GM15510 (cell line): ENCODE data around the gene ZNF384.
A peak's percentile ranks its signal among the peaks of the same experiment; 100 is the strongest.

Experiments
- POLR2A ChIP-seq: IDR thresholded peaks from 3 replicates; pipeline ENCODE4 v1.6.1; 2011; ENCODE audit warnings: borderline replicate concordance; ENCODE audit not compliant: insufficient read length; ENCODE audit errors: extremely low read depth

ZNF384 gene

DNA sequence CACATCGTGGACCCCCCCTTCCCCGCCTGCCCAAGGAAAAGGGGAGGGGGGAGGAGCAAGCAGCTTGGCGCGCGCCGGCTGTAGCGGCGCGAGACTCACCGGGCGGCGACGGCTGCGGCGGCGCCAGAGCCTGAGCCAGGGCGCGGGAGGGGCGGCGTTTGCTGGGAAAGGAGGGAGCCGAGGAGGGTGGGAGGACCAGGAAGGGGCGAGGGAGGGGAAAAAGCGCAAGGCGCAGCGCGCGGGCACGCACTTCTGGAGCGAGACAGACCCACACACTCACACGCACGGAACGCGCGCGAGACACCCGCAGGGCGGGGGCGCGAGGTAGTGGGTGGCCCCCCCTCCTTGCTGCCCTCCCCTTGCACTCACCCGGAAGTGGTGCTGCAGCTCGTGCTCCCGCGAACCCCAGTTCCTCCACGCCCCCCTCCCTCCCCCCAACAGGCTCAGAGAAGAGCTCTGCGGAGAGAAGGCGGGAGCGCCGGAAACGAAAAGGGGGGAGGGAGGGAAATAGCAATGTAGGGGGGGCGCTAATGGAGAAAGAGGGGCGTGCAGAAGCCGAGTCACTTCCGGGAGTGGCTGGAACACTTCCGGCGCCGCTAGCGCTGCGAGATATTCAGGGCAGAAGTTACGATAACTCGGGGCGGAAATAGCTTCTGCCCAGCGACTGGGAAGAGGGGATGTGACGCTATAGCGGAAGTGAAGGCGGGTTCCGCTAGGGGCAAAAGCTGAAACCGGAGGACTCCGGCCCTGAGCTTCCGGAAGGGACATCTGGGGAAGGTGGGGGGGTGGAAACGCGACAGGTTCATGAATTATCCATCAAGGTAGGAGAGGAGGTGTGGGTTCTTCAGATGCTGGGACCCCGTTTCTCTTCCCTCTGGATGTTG, at the start of gene ZNF384:
Gene ZNF384, minus strand, starts transcription at position 377 of the 884 bp plus-strand sequence. CDS start 9,855 bp downstream, outside the sequence.
- TF ChIP-seq POLR2A = peak; percentile 67

DNA sequence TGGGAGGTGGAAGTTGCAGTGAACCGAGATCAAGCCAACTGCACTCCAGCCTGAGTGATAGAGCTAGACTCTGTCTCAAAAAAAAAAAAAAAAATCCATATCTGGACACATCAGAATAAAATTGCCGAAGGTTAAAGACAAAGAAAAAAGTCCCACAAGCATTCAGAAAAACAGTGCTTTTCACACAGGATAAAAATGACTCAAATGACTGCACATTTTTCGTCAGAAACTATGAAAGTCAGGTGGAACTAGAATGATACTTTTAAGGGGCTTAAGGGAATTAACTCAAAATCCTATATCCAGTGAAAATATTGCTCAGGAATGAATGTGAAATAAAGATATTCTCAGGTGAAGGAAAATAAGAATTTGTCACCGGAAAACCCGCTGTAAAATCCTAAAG, 47.6 kb upstream of the ZNF384 start:
- TF ChIP-seq POLR2A = no peak

DNA sequence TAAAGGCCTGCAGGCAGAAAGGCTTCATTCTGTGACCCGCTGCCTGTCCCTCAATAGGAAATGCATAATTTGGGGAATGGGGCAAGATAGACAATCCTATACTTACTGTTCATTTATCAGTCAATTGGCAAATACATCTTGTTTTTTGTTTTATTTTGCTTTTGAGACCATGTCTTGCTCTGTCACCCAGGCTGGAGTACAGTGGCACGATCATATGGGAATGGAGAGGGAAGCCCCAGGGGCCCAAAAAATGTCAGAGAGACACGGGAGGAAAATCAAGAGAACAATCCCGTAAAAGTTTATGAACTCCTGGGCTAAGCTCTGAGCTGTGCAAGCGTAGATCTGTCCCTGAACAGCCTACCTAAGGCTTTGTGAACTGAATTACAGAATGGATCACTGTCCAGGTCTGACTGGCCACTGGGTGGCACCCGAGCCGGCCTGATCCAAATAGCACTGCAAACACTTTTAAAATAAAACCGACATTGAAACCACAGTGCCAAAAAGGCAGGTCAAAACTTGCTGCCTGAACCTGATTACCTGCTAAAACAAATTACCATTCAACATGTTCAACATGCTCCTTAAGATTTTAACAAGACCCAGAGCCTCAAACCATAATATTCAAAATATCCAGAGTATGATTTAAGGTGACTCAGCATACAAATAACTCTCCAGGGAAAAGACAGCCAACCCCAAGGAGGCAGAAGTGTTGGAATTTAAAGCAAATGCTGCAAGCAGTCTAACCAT, 46.4 kb upstream of the ZNF384 start:
- TF ChIP-seq POLR2A = no peak

DNA sequence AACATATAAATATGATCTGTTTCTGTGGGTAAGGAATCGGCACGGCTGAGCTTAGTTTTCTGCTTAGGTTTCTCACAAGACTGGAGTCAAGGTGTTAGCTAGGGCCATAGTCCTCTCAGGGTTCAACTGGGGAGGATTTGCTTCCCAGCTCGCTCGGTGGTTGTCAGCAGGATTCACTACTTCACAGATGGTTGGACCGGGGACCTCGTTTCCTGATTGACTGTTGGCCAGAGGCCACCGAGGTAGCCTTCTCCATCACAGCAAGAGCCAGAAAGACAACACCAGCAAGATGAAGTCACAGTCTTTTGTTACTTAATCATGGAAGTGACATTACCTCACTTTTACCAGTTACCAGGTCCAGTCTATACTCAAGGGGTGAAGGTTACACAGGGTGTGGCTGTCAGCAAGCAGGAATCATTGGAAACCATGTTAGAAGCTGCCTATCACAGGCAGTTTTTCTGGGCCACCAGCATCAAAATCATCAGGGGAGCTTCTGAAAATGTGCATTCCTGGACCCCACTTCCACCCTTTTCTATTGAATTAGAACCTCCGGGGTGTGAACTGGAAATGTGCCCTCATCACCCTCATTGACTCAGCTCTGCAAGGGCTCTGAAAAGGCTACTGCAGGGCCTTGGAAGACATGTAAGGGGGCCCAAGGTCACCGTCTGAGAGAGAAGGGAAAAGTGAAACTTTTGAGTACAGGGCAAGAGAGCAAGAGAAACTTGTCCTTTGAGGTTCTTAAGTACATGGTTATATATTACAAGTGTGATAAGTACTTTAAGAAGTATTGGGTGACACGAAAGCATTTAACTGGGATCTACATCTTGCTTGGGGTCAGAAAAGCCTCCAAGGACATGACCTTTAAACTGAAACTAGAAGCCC, 45.6 kb upstream of the ZNF384 start:
- TF ChIP-seq POLR2A = no peak

DNA sequence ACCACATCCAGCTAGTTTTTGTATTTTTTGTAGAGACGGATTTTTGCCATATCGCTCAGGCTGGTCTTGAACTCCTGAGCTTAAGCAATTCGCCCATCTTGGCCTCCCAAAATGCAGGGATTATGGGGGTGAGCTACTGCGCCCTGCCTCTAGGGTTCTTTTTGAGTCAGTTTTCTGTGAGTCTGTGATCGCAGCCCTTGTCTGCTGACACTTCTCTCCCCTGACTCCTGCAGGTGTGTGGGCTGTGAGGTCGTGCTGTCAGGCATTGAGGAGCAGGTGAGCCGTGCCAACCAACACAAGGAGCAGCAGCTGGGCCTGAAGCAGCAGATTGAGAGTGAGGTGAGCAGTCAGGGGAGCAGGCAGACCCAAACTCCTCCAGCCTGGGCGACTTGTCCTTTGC, 41.0 kb upstream of the ZNF384 start:
- no peak for TF ChIP-seq POLR2A

DNA sequence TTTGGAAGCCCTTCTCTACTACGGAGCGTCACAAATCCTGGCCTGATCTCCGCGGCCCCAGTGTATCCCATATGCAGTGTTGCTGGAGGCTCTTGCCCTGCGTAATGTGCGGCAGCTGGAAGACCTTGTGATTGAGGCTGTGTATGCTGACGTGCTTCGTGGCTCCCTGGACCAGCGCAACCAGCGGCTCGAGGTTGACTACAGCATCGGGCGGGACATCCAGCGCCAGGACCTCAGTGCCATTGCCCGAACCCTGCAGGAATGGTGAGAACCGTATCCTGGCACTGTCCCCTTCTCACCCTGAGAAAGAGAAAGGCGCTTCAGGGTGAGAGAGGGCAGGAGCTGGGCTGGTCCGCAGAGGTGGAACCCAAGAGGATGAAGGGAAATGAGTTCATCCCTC, 40.0 kb upstream of the ZNF384 start:
- TF ChIP-seq POLR2A = no peak

DNA sequence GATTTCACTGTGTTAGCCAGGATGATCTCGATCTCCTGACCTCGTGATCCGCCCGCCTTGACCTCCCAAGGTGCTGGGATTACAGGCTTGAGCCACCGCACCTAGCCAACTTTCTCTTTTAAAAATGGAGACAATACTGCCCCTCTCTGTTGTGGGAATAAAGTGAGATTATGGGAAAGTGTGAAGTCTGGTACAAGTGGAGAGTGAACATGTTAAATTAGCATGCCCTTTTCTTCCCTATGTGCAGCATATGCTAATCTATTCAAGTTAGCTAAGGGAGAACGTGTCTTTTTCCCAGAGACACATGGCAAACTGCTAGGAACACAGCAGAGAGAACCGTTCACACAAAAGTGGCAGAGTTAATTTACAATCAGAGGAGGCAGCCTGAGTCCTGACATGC, 36.2 kb upstream of the ZNF384 start:
- TF ChIP-seq POLR2A = no peak

DNA sequence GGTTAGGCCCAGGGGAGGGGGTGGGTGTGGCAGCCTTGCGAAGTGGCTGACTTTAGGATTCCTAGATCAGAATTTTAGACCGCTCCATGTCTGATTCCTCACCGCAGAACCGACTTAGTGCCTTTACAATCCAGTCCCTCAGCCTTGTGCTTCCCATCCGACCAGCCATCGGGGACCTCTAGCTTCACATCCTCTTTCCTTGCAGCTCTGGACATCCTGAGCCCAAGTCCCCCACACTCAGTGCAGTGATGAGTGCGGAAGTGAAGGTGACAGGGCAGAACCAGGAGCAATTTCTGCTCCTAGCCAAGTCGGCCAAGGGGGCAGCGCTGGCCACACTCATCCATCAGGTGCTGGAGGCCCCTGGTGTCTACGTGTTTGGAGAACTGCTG, 35.2 kb upstream of the ZNF384 start:
- no peak for TF ChIP-seq POLR2A

DNA sequence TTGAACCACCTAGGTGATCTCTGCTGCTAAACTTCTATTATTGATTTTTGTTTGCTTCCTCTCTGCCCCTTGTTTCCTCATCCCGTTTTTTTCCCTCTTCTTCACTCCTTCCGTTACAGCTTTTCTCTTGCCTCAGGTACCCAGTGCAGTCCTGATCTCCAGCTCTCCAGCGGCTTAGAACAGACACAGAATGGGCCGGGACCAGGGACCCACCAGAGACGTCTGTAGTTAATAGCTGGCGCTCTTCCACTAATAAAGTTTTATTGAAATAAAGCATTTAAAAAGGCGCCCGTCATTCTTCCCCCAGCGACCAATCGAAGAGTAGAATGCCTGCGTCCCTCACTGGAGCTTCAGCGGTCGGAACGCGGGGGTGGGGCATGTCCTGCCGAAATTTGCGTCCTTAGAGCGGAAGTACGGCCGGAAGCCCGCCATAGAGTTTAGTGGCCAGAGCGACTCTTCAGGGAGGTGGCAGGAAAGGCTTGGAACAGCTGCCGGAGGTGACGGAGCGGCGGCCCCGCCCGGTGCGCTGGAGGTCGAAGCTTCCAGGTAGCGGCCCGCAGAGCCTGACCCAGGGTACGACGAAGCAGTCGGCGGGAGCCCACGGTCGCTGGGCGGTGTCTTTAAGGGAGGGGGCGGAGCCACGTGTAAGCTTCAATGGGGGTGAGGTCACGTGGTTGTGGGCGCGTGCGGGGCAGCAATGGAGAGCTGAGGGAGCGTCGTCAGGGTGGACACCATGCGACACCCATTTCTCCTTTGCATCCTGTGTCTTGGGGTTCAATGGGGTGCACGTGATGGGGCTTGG, 34.6 kb upstream of the ZNF384 start, which contains the start of gene COPS7A:
Gene COPS7A, plus strand, starts transcription at position 440 of the 802 bp plus-strand sequence. CDS start 611 bp downstream, outside the sequence.
- TF ChIP-seq POLR2A = peak; percentile 78

DNA sequence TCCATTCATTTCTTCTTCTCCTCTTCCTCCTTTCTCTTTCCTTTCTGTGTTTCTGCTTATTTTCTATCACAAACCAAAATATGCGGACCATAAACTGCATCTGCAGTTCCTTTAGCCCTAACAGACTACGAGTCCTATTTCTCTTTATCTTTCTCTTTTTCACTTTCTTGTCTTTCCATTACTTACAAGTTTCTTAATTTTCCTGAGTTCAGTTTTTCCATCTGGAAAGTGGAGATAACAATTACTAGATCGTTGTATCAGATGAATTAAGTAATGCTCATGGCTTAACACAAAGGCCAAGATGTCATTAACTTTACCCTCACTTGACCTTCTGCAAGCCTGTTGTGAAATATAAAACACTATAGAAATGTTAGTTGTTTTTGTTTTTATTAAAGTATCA, 33.7 kb upstream of the ZNF384 start:
- no peak for TF ChIP-seq POLR2A

DNA sequence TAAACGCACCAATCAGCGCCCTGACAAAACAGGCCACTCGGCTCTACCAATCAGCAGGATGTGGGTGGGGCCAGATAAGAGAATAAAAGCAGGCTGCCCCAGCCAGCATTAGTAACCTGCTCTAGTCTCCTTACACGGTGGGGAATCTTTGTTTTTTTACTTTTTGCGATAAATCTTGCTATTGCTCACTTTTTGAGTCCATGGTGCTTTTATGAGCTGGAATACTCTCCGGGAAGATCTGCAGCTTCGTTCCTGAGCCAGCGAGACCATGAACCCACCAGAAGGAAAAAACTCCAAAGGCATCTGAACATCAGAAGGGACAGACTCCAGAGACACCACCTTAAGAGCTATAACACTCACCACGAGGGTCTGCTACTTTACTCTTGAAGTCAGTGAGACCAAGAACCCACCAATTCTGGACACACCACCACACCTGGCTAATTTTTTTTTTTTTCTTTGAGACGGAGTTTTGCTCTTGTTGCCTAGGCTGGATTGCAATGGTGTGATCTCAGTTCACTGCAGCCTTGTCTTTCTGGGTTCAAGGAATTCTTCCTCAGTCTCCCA, 27.8 kb upstream of the ZNF384 start:
- TF ChIP-seq POLR2A = no peak

DNA sequence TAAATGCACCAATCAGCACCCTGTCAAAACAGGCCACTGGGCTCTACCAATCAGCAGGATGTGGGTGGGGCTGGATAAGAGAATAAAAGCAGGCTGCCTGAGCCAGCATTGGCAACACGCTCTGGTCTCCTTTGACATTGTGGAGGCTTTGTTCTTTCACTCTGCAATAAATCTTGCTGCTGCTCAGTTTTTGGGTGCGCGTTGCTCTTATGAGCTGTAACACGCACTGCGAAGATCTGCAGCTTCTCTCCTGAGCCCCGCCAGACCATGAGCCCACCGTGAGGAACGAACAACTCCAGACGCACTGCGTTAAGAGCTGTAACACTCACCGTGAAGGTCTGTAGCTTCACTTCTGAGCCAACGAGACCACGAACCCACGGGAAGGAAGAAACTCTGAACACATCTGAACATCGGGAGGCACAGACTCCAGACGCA, 19.8 kb upstream of the ZNF384 start:
- no peak for TF ChIP-seq POLR2A

DNA sequence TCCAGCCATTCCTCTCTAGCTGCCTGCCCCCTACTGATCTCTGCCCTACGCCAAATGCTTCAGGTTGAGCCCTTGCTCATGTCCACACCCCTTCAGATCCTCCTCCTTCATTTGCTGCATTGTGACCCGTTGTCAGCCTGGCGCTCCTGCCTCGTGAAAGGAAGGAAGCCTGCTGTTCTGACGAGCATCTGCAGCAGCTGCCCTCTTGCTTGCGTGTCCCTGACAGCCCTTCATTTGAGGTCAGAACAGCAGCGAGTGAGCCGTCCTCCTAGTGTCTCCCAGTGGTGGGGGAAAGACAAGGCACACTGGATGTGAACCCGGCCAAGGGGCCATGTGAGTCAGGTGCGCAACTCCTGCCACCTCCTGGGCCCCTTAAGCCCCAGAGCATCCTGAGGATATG, 14.5 kb upstream of the ZNF384 start:
- no peak for TF ChIP-seq POLR2A
